Measurements from ENCODE around the gene TTC33. TPM values are rescaled to one million over a fixed set of nuclear protein-coding genes. Genes with fewer than 3 reads are reported as not detected.

Gene TTC33
- total RNA-seq, 1 donor from 2014 or later: 52.5 TPM

DNA sequence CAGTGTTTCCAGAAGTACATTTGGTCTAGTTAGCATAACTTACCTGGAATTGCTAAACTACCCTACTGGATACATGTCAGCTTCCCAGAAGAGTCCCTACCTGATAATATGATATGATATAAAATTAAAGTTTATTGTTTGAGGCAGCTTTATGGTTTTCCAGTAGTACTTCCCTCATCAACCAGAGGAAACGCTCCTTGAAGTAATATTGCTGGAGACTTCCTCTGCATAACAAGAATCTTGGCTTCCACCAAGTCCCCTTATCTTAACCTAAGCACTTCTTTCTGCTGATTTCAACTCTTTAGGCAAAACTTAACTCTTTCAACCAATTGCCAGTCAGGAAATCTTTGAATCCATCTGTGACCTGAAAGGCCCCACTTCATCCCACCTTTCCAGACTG is 290.3 kb downstream of the TTC33 start:
- Histone ChIP-seq H3K9ac (no peak overlapping the region), H3K4me2 (no peak overlapping the region), H3K4me1 (no peaks in the 10 kb centered on the region), H3K79me2 (ENCODE audit: low read depth) (no peaks in the 10 kb centered on the region), H2AFZ (replicated peaks) (no peak overlapping the region), H3K27ac (no peak overlapping the region), H3F3A (ENCODE audit: low read depth) (no peaks in the 10 kb centered on the region), H3K27me3 (no peaks in the 10 kb centered on the region), H3K36me3 (no peaks in the 10 kb centered on the region), H3K9me3 (ENCODE audit: low read depth) (no peaks in the 10 kb centered on the region), H3K4me3 (no peak overlapping the region), H4K20me1 (ENCODE audit: low read depth) (no peaks in the 10 kb centered on the region)
- Mint-ChIP-seq H3K4me3 (no peak overlapping the region), H3K27ac (no peak overlapping the region), H3K9me3 (no peaks in the 10 kb centered on the region), H3K27me3 (ENCODE audit: insufficient read depth, low read depth) (no peaks in the 10 kb centered on the region), H3K36me3 (no peaks in the 10 kb centered on the region), H3K4me1 (no peaks in the 10 kb centered on the region)
- TF ChIP-seq EZH2 (IDR thresholded peaks at IDR 0.05) (no peak), EZH2phosphoT487 (IDR thresholded peaks at IDR 0.05) (no peak)
- TF ChIP-seq, protein P1, sequence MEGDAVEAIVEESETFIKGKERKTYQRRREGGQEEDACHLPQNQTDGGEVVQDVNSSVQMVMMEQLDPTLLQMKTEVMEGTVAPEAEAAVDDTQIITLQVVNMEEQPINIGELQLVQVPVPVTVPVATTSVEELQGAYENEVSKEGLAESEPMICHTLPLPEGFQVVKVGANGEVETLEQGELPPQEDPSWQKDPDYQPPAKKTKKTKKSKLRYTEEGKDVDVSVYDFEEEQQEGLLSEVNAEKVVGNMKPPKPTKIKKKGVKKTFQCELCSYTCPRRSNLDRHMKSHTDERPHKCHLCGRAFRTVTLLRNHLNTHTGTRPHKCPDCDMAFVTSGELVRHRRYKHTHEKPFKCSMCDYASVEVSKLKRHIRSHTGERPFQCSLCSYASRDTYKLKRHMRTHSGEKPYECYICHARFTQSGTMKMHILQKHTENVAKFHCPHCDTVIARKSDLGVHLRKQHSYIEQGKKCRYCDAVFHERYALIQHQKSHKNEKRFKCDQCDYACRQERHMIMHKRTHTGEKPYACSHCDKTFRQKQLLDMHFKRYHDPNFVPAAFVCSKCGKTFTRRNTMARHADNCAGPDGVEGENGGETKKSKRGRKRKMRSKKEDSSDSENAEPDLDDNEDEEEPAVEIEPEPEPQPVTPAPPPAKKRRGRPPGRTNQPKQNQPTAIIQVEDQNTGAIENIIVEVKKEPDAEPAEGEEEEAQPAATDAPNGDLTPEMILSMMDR (IDR thresholded peaks at IDR 0.05): no peak
- no peak for DNase-seq (ENCODE audit: low spot score)

DNA sequence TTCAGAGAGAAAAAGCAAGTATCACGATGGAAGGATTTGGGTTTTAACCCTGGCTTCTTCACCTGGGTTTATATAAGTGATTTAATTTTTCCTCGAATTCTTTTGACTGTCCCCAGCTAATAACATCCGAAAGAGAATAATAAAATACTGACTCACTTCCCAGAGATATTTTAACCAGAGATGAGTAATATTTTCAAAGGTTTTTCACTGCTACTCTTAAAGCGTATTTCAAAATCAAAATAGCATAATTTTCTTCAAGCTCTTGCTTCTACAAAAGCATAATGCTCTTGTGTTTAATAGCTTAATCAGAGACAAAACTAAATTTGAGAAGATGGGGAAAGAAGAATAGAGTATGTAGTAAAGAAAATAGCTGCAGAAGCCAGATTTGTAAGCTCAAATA is 291.2 kb downstream of the TTC33 start:
- Mint-ChIP-seq H3K27ac (no peak overlapping the region), H3K9me3 (no peaks in the 10 kb centered on the region), H3K27me3 (ENCODE audit: insufficient read depth, low read depth) (no peaks in the 10 kb centered on the region), H3K4me3 (no peak overlapping the region), H3K36me3 (no peaks in the 10 kb centered on the region), H3K4me1 (no peaks in the 10 kb centered on the region)
- Histone ChIP-seq H3K27me3 (no peaks in the 10 kb centered on the region), H3K4me3 (no peak overlapping the region), H3K4me2 (no peak overlapping the region), H3K9me3 (ENCODE audit: low read depth) (no peaks in the 10 kb centered on the region), H3K79me2 (ENCODE audit: low read depth) (no peaks in the 10 kb centered on the region), H3K36me3 (no peaks in the 10 kb centered on the region), H3K27ac (no peak overlapping the region), H3K9ac (no peak overlapping the region), H2AFZ (replicated peaks) (no peak overlapping the region), H4K20me1 (ENCODE audit: low read depth) (no peaks in the 10 kb centered on the region), H3K4me1 (no peaks in the 10 kb centered on the region), H3F3A (ENCODE audit: low read depth) (no peaks in the 10 kb centered on the region)
- DNase-seq (ENCODE audit: low spot score): no peak
- TF ChIP-seq, protein P1 (IDR thresholded peaks at IDR 0.05): no peak
- TF ChIP-seq EZH2phosphoT487 (IDR thresholded peaks at IDR 0.05) (no peak), EZH2 (IDR thresholded peaks at IDR 0.05) (no peak)

Small RNA genes within 50 kb of the gene (small RNA-seq; reads per million reads assigned to genes)
- not detected for gene RF00092
- not detected for gene RF00191

Other genes with a start within 250 kb of the TTC33 start
- 0.65 TPM in 1 of 2 replicates, not detected in the other for gene PTGER4, start 76.0 kb downstream of the TTC33 start, total RNA-seq (ENCODE audit: low replicate concordance)
- 35.5 and 58.5 TPM in 2 replicates for gene PRKAA1, start 42.4 kb upstream of the TTC33 start, total RNA-seq (ENCODE audit: low replicate concordance)
- gene RPL37, start 79.3 kb upstream of the TTC33 start, total RNA-seq (ENCODE audit: low replicate concordance): 96.9 and 235 TPM in 2 replicates
- 0.09 TPM in 1 of 2 replicates, not detected in the other for gene CARD6, start 85.4 kb upstream of the TTC33 start, total RNA-seq (ENCODE audit: low replicate concordance)
- not detected in 2 replicates for gene C7, start 153.5 kb upstream of the TTC33 start, total RNA-seq (ENCODE audit: low replicate concordance)